Measurements from ENCODE around the gene GIPC1. TPM values are rescaled to one million over a fixed set of nuclear protein-coding genes. Genes with fewer than 3 reads are reported as not detected.

Gene GIPC1
- total RNA-seq = 10 to 100 TPM; 14.1 to 70.0 (median 36.3) TPM

- Histone ChIP-seq H3K4me1 (peaks cover 0 to 4% of the 10 kb centered on the region in 2 donors), H3K27ac (peak within 1 kb of the TSS; percentile 65 to 80), H3K9me3 (no peaks in the 10 kb centered on the region), H3K4me3 (peak within 1 kb of the TSS; percentile 65 to 99), H3K27me3 (no peaks in the 10 kb centered on the region), H3K36me3 (no peaks in the 10 kb centered on the region)
- DNase-seq = peak; percentile 96 to 98
- intact Hi-C loops (cut with DNase I; ENCODE audit: low total_unique reads) = no loop called here
- TF ChIP-seq POLR2A (IDR thresholded peaks at IDR 0.05) (peak; percentile 45 to 68), CTCF (IDR thresholded peaks at IDR 0.05) (no peak)
These were observed at the start of gene GIPC1 for GRCh38 chr19:14496029-14496833. Gene GIPC1 (minus strand): TSS chr19:14496127. CDS start chr19:14482976, 13,151 bp downstream.

- DNase-seq = no peak
- no peak overlapping the region for H3K4me3 ChIP-seq
- intact Hi-C loops (cut with DNase I; ENCODE audit: low total_unique reads) = no loop called here
- H3K27ac ChIP-seq = no peak overlapping the region
- no peaks in the 10 kb centered on the region for H3K9me3 ChIP-seq
- no peaks in the 10 kb centered on the region for H3K36me3 ChIP-seq
- no peaks in the 10 kb centered on the region for H3K4me1 ChIP-seq
- TF ChIP-seq POLR2A (IDR thresholded peaks at IDR 0.05) (no peak), CTCF (IDR thresholded peaks at IDR 0.05) (no peak)
- H3K27me3 ChIP-seq = no peaks in the 10 kb centered on the region
These were observed 49.8 kb upstream of the GIPC1 start for GRCh38 chr19:14545716-14546082.

- no peak overlapping the region for H3K4me3 ChIP-seq
- H3K27me3 ChIP-seq = no peaks in the 10 kb centered on the region
- H3K9me3 ChIP-seq = no peaks in the 10 kb centered on the region
- no peaks in the 10 kb centered on the region for H3K4me1 ChIP-seq
- intact Hi-C loops (cut with DNase I; ENCODE audit: low total_unique reads) = no loop called here
- no peaks in the 10 kb centered on the region for H3K36me3 ChIP-seq
- no peak for DNase-seq
- TF ChIP-seq POLR2A (IDR thresholded peaks at IDR 0.05) (no peak), CTCF (IDR thresholded peaks at IDR 0.05) (no peak)
- no peak overlapping the region for H3K27ac ChIP-seq
These were observed 49.2 kb upstream of the GIPC1 start for GRCh38 chr19:14544977-14545715.

GRCh38 chr19:14544047-14544446 lies 48.1 kb upstream of the GIPC1 start:
- no peak overlapping the region for H3K27ac ChIP-seq
- no peaks in the 10 kb centered on the region for H3K4me1 ChIP-seq
- no peak overlapping the region for H3K4me3 ChIP-seq
- H3K36me3 ChIP-seq = no peaks in the 10 kb centered on the region
- intact Hi-C loops (cut with DNase I; ENCODE audit: low total_unique reads) = no loop called here
- no peaks in the 10 kb centered on the region for H3K9me3 ChIP-seq
- no peak for DNase-seq
- TF ChIP-seq POLR2A (IDR thresholded peaks at IDR 0.05) (no peak), CTCF (IDR thresholded peaks at IDR 0.05) (no peak)
- H3K27me3 ChIP-seq = no peaks in the 10 kb centered on the region
